ENCODE results near the gene KRAS.

The KRAS gene

GRCh38 chr12:25236190-25236589 lies 14.5 kb downstream of the KRAS start:
- no peak for DNase-seq (ENCODE audit: low spot score)
- H3K27ac ChIP-seq, result no peak overlapping the region
- H3K4me3 ChIP-seq, result no peak overlapping the region
- TF ChIP-seq CTCF (IDR thresholded peaks at IDR 0.05), result no peak

- no peak overlapping the region for H3K27ac ChIP-seq
- H3K4me3 ChIP-seq, result no peak overlapping the region
- TF ChIP-seq CTCF (IDR thresholded peaks at IDR 0.05), result no peak
- no peak for DNase-seq (ENCODE audit: low spot score)
Observed at GRCh38 chr12:25213338-25213737, 37.4 kb downstream of the KRAS start.

DNA sequence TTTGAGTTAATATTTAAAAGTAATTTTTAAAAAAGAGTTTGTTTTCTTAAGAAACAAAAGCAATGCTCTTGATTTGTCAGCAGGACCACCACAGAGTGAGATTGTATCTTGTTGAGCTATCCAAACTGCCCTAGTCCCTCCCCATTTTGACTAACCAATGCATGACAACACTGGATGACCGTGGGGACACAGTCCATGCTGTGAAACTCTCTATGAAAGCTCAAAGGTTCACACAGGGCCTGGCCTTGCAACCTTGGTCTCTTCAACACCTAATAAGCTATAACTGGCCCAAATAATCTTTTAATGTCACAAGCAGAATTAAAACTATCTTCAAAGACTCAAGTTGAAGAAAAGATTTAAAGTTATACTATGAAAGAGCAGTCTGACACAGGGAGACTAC lies 42.2 kb downstream of the KRAS start:
- Histone ChIP-seq H3K27ac (no peak overlapping the region), H3K4me3 (no peak overlapping the region)
- no peak for TF ChIP-seq CTCF (IDR thresholded peaks at IDR 0.05)
- DNase-seq (ENCODE audit: low spot score), result no peak

- Histone ChIP-seq H3K27ac (no peak overlapping the region), H3K4me3 (no peak overlapping the region)
- TF ChIP-seq CTCF (IDR thresholded peaks at IDR 0.05), result no peak
- no peak for DNase-seq (ENCODE audit: low spot score)
Observed at GRCh38 chr12:25207846-25208245, 42.9 kb downstream of the KRAS start.

DNA sequence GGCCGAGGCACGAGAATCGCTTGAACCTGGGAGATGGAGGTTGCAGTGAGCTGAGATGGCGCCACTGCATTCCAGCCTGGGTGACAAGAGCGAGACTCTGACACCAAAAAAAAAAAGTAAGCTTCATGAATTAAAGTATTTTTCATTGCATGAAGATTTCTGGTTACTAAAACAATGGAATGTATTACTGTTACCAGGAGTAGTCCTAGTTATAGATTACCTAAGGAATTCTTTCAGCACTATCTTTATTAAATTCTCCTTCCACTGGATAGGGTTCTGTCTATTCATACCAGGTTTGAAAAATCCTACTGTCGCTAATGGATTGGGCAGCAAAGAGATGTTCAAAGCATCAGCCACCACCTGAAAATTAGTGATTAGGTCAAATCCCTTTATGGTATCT lies 43.3 kb downstream of the KRAS start:
- TF ChIP-seq CTCF (IDR thresholded peaks at IDR 0.05), result no peak
- Histone ChIP-seq H3K4me3 (no peak overlapping the region), H3K27ac (no peak overlapping the region)
- DNase-seq (ENCODE audit: low spot score), result no peak

DNA sequence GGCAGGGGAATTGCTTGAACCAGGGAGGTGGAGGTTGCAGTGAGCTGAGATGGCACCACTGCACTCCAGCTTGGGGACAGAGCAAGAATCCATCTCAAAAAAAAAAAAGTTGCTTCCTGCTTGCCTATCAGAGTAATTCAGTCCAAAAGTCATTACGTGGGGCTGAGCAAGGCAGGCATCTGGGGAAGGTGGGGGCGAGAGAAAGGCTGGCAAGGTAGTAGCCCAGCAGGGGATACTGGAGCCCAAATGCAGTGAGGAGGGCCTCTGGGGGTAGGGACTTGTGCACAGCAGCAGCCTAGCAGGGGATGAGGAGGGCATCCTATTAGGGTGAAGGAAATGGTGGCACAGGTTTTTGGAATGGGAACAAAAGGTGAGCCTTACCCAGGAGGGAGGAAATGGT lies 48.6 kb downstream of the KRAS start:
- Histone ChIP-seq H3K27ac (no peak overlapping the region), H3K4me3 (no peak overlapping the region)
- no peak for DNase-seq (ENCODE audit: low spot score)
- TF ChIP-seq CTCF (IDR thresholded peaks at IDR 0.05), result no peak

DNA sequence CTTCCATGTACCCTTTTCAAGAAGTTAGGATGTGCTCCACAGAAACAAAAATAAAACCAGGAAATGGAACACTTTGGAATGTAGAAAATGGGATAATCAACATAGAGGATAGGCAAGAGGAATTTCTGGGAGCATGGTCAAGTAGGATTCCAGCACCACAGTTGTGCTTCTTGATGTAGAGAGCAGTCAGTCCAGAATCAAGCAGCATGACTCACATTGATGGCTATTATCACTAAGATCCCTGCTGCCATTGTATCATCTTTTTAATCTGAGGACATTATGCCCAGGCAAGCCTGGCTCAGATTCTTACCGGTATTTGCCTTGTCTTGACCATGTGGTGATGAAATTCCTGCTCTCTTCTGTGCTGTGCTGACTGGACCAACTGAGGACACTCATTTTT lies 50.0 kb downstream of the KRAS start:
- TF ChIP-seq CTCF (IDR thresholded peaks at IDR 0.05), result no peak
- no peak overlapping the region for H3K27ac ChIP-seq
- no peak for DNase-seq (ENCODE audit: low spot score)
- no peak overlapping the region for H3K4me3 ChIP-seq
